ENCODE measurements around the gene ATP2B1. TPM values are rescaled to one million over a fixed set of nuclear protein-coding genes. Genes with fewer than 3 reads are reported as not detected.

Gene ATP2B1
- total RNA-seq, 1 donor from 2014 or later = 34.5 TPM

DNA sequence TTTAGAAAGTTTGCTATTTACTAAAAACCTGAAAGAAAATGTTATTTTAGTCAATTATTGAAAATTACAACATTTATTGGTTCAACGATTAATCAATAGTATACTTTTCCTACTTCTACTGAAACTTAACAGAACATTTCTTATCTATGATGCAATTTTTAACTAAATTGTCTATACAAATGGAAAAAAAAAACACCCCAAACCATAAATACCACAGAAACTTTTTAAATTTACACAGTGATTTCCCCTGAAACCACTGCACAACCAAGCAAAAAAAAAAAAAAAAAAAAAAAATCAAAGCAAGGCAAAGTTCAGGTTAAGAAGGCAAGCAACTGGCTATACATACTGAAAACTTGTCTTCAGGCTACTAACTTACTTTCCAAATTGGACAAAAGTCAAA lies 110.9 kb downstream of the ATP2B1 start:
- Histone ChIP-seq H3K9me3 (no peaks in the 10 kb centered on the region), H3K36me3 (peaks cover 52% of the 10 kb centered on the region), H3K4me1 (no peaks in the 10 kb centered on the region), H3K27me3 (ENCODE audit: low read depth) (no peaks in the 10 kb centered on the region), H3K27ac (no peak overlapping the region), H3K4me3 (no peak overlapping the region)
- ATAC-seq = no peak
- intact Hi-C loops (cut with DNase I) = no loop called here
- DNase-seq = no peak
- TF ChIP-seq, protein P1, sequence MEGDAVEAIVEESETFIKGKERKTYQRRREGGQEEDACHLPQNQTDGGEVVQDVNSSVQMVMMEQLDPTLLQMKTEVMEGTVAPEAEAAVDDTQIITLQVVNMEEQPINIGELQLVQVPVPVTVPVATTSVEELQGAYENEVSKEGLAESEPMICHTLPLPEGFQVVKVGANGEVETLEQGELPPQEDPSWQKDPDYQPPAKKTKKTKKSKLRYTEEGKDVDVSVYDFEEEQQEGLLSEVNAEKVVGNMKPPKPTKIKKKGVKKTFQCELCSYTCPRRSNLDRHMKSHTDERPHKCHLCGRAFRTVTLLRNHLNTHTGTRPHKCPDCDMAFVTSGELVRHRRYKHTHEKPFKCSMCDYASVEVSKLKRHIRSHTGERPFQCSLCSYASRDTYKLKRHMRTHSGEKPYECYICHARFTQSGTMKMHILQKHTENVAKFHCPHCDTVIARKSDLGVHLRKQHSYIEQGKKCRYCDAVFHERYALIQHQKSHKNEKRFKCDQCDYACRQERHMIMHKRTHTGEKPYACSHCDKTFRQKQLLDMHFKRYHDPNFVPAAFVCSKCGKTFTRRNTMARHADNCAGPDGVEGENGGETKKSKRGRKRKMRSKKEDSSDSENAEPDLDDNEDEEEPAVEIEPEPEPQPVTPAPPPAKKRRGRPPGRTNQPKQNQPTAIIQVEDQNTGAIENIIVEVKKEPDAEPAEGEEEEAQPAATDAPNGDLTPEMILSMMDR (IDR thresholded peaks at IDR 0.05) = no peak

DNA sequence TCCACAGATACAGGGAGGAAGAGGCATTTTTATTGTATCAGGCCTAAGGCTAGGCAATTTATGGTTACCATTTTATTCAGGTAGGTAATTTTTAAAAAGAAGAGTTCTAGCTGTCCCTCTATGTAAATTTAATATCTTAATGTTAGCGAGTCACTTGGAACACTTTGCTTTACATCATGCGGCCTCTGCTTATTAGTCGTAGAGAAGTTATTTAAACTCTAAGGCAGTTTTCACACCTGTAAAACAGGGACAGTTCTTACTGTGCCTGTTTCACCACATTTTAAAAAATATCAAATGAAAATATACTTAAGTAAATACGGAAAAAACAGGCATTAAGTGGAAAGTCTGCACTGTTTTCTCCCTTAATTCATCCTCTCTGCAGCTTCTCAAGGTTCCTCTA lies 111.4 kb downstream of the ATP2B1 start:
- ATAC-seq (no peak), DNase-seq (no peak)
- Histone ChIP-seq H3K9me3 (no peaks in the 10 kb centered on the region), H3K27ac (no peak overlapping the region), H3K4me1 (no peaks in the 10 kb centered on the region), H3K4me3 (no peak overlapping the region), H3K36me3 (peaks cover 47% of the 10 kb centered on the region), H3K27me3 (ENCODE audit: low read depth) (no peaks in the 10 kb centered on the region)
- intact Hi-C loops (cut with DNase I) = no loop called here
- TF ChIP-seq, protein P1 (IDR thresholded peaks at IDR 0.05) = no peak

DNA sequence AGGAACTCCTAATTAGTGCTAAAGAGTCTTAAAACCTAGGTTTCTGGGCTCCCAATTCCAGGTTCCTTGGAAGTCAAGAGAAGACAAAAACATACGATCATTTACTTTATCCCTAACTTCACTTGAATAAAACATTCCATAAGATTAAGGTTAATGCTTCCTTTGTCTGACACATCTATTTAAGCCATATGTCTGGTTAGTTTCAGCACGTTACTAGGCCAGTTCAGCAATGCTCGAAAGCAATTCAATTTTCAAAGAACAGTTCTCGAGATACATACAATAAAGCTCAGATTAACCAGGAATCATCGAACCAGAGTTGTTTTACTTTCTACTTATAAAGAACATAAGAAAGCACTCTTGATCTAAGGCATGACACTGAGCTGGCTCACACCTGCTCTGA lies 114.8 kb downstream of the ATP2B1 start:
- ATAC-seq = no peak
- TF ChIP-seq, protein P1 (IDR thresholded peaks at IDR 0.05) = no peak
- H3K27ac ChIP-seq = no peak overlapping the region
- no peak for DNase-seq
- H3K9me3 ChIP-seq = no peaks in the 10 kb centered on the region
- no peaks in the 10 kb centered on the region for H3K4me1 ChIP-seq
- H3K36me3 ChIP-seq = peaks cover 49% of the 10 kb centered on the region
- intact Hi-C loops (cut with DNase I) = no loop called here
- no peak overlapping the region for H3K4me3 ChIP-seq
- no peaks in the 10 kb centered on the region for H3K27me3 ChIP-seq (ENCODE audit: low read depth)

DNA sequence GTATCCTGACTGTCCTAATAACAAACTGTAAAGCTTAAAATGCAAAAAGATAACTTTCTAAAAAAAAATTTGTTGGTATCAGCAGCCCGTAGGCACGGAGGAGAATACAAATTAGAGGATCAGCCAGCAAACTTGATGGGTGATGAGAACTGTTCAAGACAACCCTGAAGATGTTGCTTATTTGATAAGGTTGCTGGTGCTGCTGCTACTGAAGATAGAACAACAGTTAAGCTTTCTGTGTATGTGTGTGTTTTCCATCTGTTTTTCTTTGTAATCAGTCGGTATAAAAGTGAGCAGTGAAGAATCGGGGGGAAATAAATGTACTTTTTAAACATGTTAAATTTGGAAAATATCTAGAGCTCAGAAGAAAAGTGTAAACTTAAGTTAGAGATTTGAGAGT lies 115.4 kb downstream of the ATP2B1 start:
- ATAC-seq (no peak), DNase-seq (no peak)
- Histone ChIP-seq H3K27me3 (ENCODE audit: low read depth) (no peaks in the 10 kb centered on the region), H3K9me3 (no peaks in the 10 kb centered on the region), H3K4me3 (no peak overlapping the region), H3K36me3 (peaks cover 43% of the 10 kb centered on the region), H3K27ac (no peak overlapping the region), H3K4me1 (no peaks in the 10 kb centered on the region)
- TF ChIP-seq, protein P1 (IDR thresholded peaks at IDR 0.05) = no peak
- intact Hi-C loops (cut with DNase I) = no loop called here

GRCh38 chr12:89589753-89590152 lies 118.9 kb downstream of the ATP2B1 start:
- ATAC-seq (no peak), DNase-seq (no peak)
- Histone ChIP-seq H3K27ac (no peak overlapping the region), H3K9me3 (no peaks in the 10 kb centered on the region), H3K27me3 (ENCODE audit: low read depth) (no peaks in the 10 kb centered on the region), H3K4me1 (no peaks in the 10 kb centered on the region), H3K36me3 (peaks cover 30% of the 10 kb centered on the region), H3K4me3 (no peak overlapping the region)
- intact Hi-C loops (cut with DNase I) = no loop called here
- TF ChIP-seq, protein P1 (IDR thresholded peaks at IDR 0.05) = no peak

GRCh38 chr12:89578499-89578898 lies 130.1 kb downstream of the ATP2B1 start:
- intact Hi-C loops (cut with DNase I) = no loop called here
- ATAC-seq = no peak
- H3K27me3 ChIP-seq (ENCODE audit: low read depth) = no peaks in the 10 kb centered on the region
- TF ChIP-seq, protein P1 (IDR thresholded peaks at IDR 0.05) = no peak
- DNase-seq = no peak
- H3K4me1 ChIP-seq = peaks cover 6% of the 10 kb centered on the region
- no peaks in the 10 kb centered on the region for H3K36me3 ChIP-seq
- no peaks in the 10 kb centered on the region for H3K9me3 ChIP-seq
- no peak overlapping the region for H3K27ac ChIP-seq
- H3K4me3 ChIP-seq = no peak overlapping the region

Measured in lower lobe of right lung (tissue), 2 donors.